Endodermal cell (in vitro differentiated cells): ENCODE results near the gene GPR162. TPM values are rescaled to one million over a fixed set of nuclear protein-coding genes. Genes with fewer than 3 reads are reported as not detected.

Experiments
- DNase-seq: peaks from one replicate; pipeline ENCODE4 v3.0.0-alpha.2; 2017
- H3K27ac ChIP-seq: 2 replicates; pipeline ENCODE4 v1.5.1; 2013; ENCODE audit warnings: mild to moderate bottlenecking, low read depth, low read length, moderate library complexity
- H3K27me3 ChIP-seq: 2 replicates; pipeline ENCODE4 v1.6.1; 2013; ENCODE audit warnings: mild to moderate bottlenecking, low read length, moderate library complexity; ENCODE audit not compliant: insufficient read depth, control insufficient read depth, poor library complexity, severe bottlenecking
- H3K36me3 ChIP-seq: 2 replicates; pipeline ENCODE4 v1.7.0; 2013; ENCODE audit warnings: mild to moderate bottlenecking, low read length, moderate library complexity; ENCODE audit not compliant: control insufficient read depth, insufficient read depth
- H3K4me1 ChIP-seq: one replicate; pipeline ENCODE4 v1.7.0; 2013; ENCODE audit warnings: low read length; ENCODE audit not compliant: control insufficient read depth, insufficient read depth
- H3K4me3 ChIP-seq: 2 replicates; pipeline ENCODE4 v1.5.1; 2013; ENCODE audit warnings: mild to moderate bottlenecking, low read length, moderate library complexity
- H3K9ac ChIP-seq: 2 replicates; pipeline ENCODE4 v1.6.1; 2013; ENCODE audit warnings: mild to moderate bottlenecking, low read length, moderate library complexity; ENCODE audit not compliant: poor library complexity, severe bottlenecking; ENCODE audit errors: extremely low read depth
- H3K9me3 ChIP-seq: 2 replicates; pipeline ENCODE4 v1.6.1; 2013; ENCODE audit warnings: mild to moderate bottlenecking, low read length, moderate library complexity; ENCODE audit not compliant: control insufficient read depth
- H3K27ac Mint-ChIP-seq: 2 replicates; pipeline ENCODE4 v1.8.0; 2020; ENCODE audit warnings: mixed read lengths
- H3K27me3 Mint-ChIP-seq: 2 replicates; pipeline ENCODE4 v1.8.0; 2021; ENCODE audit warnings: mild to moderate bottlenecking, mixed read lengths; ENCODE audit not compliant: insufficient read depth
- H3K36me3 Mint-ChIP-seq: 2 replicates; pipeline ENCODE4 v1.8.0; 2020; ENCODE audit warnings: low read depth, mixed read lengths
- H3K4me1 Mint-ChIP-seq: 2 replicates; pipeline ENCODE4 v1.8.0; 2020; ENCODE audit warnings: mixed read lengths
- H3K4me3 Mint-ChIP-seq: 2 replicates; pipeline ENCODE4 v1.8.0; 2020; ENCODE audit warnings: mild to moderate bottlenecking, moderate library complexity, mixed read lengths
- H3K9me3 Mint-ChIP-seq: 2 replicates; pipeline ENCODE4 v1.8.0; 2020; ENCODE audit warnings: mild to moderate bottlenecking, mixed read lengths
- CTCF ChIP-seq: fragments of 200-600 bp; sonication (generic); conservative IDR thresholded peaks from 2 replicates; pipeline ENCODE4 v1.5.0; 2021; ENCODE audit warnings: antibody characterized with exemption, mild to moderate bottlenecking
- WGBS, 2 experiments: methylation state at CpG; one replicate each; pipeline versions ENCODE4 v1.1.5 to v1.1.7; 2013; ENCODE audit warnings: missing lambda C conversion rate in 2 of 2, mixed read lengths in 1 of 2; ENCODE audit not compliant: insufficient coverage in 1 of 2, insufficient read length in 1 of 2; 5-methylcytosine and 5-hydroxymethylcytosine counted together
- total RNA-seq, 2 donors: library from RNA; stranded (reverse); fragmentation: NEBNext Ultra II Directional in 1 of 2; extraction: Animal tissue kit (Norgen Biotek cat#: 25700) in 1 of 2; gene quantifications; 2 replicates in 1 of 2; 3 replicates in 1 of 2; pipeline ENCODE4 v1.2.1, GENCODE V29; 2021

Gene GPR162
- total RNA-seq, 2 donors from 2014 or later, result 14.7 to 15.0 TPM

- H3K27me3 ChIP-seq, result peaks cover 2% of the 10 kb centered on the region
- peaks cover 5% of the 10 kb centered on the region for H3K4me1 ChIP-seq
- H3K36me3 ChIP-seq, result no peaks in the 10 kb centered on the region
- H3K27ac ChIP-seq, result no peak overlapping the region
- H3K9me3 Mint-ChIP-seq, result peaks cover 12% of the 10 kb centered on the region
- no peak overlapping the region for H3K4me3 Mint-ChIP-seq
- peaks cover 28% of the 10 kb centered on the region for H3K4me1 Mint-ChIP-seq
- no peak for TF ChIP-seq CTCF
- H3K36me3 Mint-ChIP-seq, result no peaks in the 10 kb centered on the region
- peak overlapping the region; percentile 28 for H3K27ac Mint-ChIP-seq
- DNase-seq, result peak; percentile 77
- WGBS, 2 experiments, result 72 to 74% methylated on average over 10 of the region's 10 CpGs
- H3K9me3 ChIP-seq, result no peaks in the 10 kb centered on the region
- no peak overlapping the region for H3K4me3 ChIP-seq
- H3K27me3 Mint-ChIP-seq, result peaks cover 26% of the 10 kb centered on the region
- H3K9ac ChIP-seq, result no peak overlapping the region
These were observed 12.6 kb upstream of the GPR162 start for GRCh38 chr12:6809056-6809455.

GRCh38 chr12:6810758-6811157 is 10.9 kb upstream of the GPR162 start:
- H3K9me3 ChIP-seq, result no peaks in the 10 kb centered on the region
- Mint-ChIP-seq H3K9me3 (no peaks in the 10 kb centered on the region), H3K27ac (peak overlapping the region; percentile 1), H3K4me3 (no peak overlapping the region), H3K4me1 (peaks cover 28% of the 10 kb centered on the region), H3K36me3 (no peaks in the 10 kb centered on the region), H3K27me3 (peaks cover 37% of the 10 kb centered on the region)
- no peak overlapping the region for H3K4me3 ChIP-seq
- TF ChIP-seq CTCF, result no peak
- H3K4me1 ChIP-seq, result peaks cover 5% of the 10 kb centered on the region
- peak; percentile 56 for DNase-seq
- H3K9ac ChIP-seq, result no peak overlapping the region
- WGBS, 2 experiments, result 43 to 69% methylated on average over 1 of the region's 1 CpG
- H3K36me3 ChIP-seq, result no peaks in the 10 kb centered on the region
- H3K27ac ChIP-seq, result no peak overlapping the region
- peaks cover 19% of the 10 kb centered on the region for H3K27me3 ChIP-seq

- no peak overlapping the region for H3K4me3 ChIP-seq
- H3K27ac ChIP-seq, result no peak overlapping the region
- no peaks in the 10 kb centered on the region for H3K36me3 ChIP-seq
- Mint-ChIP-seq H3K36me3 (no peaks in the 10 kb centered on the region), H3K9me3 (no peaks in the 10 kb centered on the region), H3K27ac (no peak overlapping the region), H3K4me3 (no peak overlapping the region), H3K27me3 (peaks cover 46% of the 10 kb centered on the region), H3K4me1 (peaks cover 40% of the 10 kb centered on the region)
- H3K9me3 ChIP-seq, result no peaks in the 10 kb centered on the region
- no peak overlapping the region for H3K9ac ChIP-seq
- TF ChIP-seq CTCF, result no peak
- peaks cover 5% of the 10 kb centered on the region for H3K4me1 ChIP-seq
- WGBS, 2 experiments, result 95% methylated on average over 4 of the region's 4 CpGs; no CpG with 5 or more reads in 1 of the 2 experiments
- H3K27me3 ChIP-seq, result peaks cover 22% of the 10 kb centered on the region
- DNase-seq, result no peak
These were observed 8.3 kb upstream of the GPR162 start for GRCh38 chr12:6813363-6813762.
